Psoas muscle (tissue), 8 donors: ENCODE results near the gene ZNF618. TPM values are rescaled to one million over a fixed set of nuclear protein-coding genes. Genes with fewer than 3 reads are reported as not detected.

Experiments
- ATAC-seq, 4 donors: fragments of 200-7000 bp; cut with Tn5 transposase; one replicate each; pipeline ENCODE4 v1.9.1; 2020; ENCODE audit warnings: moderate library complexity in 3 of 4, mild to moderate bottlenecking in 2 of 4
- DNase-seq, 2 donors: peaks; one replicate each; pipeline ENCODE4 v3.0.0-alpha.2; 2020
- H3K27ac ChIP-seq: fragments of 200-600 bp; one replicate; pipeline ENCODE4 v1.8.0; 2022
- H3K27me3 ChIP-seq, 3 donors: fragments of 200-600 bp in 1 of 3; one replicate each; pipeline versions ENCODE4 v1.6.1 to v1.8.0; 2013 to 2022; ENCODE audit warnings: low read length in 2 of 3, mild to moderate bottlenecking in 2 of 3, moderate library complexity in 1 of 3; ENCODE audit not compliant: insufficient read depth in 3 of 3
- H3K36me3 ChIP-seq, 2 donors: fragments of 200-600 bp in 1 of 2; one replicate each; pipeline versions ENCODE4 v1.6.1 to v1.8.0; 2013 to 2022; ENCODE audit warnings: low read depth in 1 of 2, mild to moderate bottlenecking in 1 of 2, moderate library complexity in 1 of 2; ENCODE audit not compliant: insufficient read depth in 1 of 2
- H3K4me1 ChIP-seq: fragments of 200-600 bp; one replicate; pipeline ENCODE4 v1.8.0; 2022
- H3K4me3 ChIP-seq: fragments of 200-600 bp; one replicate; pipeline ENCODE4 v1.8.0; 2022; ENCODE audit warnings: mild to moderate bottlenecking
- H3K9me3 ChIP-seq: fragments of 200-600 bp; one replicate; pipeline ENCODE4 v1.8.0; 2022
- CTCF ChIP-seq: fragments of 200-600 bp; IDR thresholded peaks from one replicate; pipeline ENCODE4 v1.8.0; 2022; ENCODE audit warnings: antibody characterized with exemption
- WGBS, 3 donors: extraction: QIAGEN DNeasy Blood & Tissue Kit; methylation state at CpG; one replicate each; pipeline versions ENCODE4 v1.1.6 to v1.1.7; 2013; 5-methylcytosine and 5-hydroxymethylcytosine counted together
- intact Hi-C, 2 donors: fragments of 100-400 bp; cut with DNase I; formaldehyde crosslinking; loops; one replicate each; pipeline versions ENCODE4 v1.11.0 to v1.14.2; 2022
- polyA plus RNA-seq, 3 donors: library from polyadenylated mRNA; stranded (reverse); fragments of 200-250 nt; gene quantifications; one replicate each; pipeline ENCODE4 v1.2.3, GENCODE V29; 2013
- total RNA-seq, 4 donors: library from RNA; stranded (reverse); fragmentation: NEBNext Ultra II Directional in 2 of 4; extraction: Animal tissue kit (Norgen Biotek cat#: 25700) in 2 of 4; gene quantifications; one replicate each; pipeline versions ENCODE4 v1.2.1 to v1.2.4, GENCODE V29; 2021 to 2023
- donor health status: healthy with polysubstance abuse.
- donor health status: DM: no; HTN: no; CAD: no; lungs with moderate emphysema.
- donor health status: Bipolar disorder and iron deficiency.
- donor health status: healthy.
- donor health status: DM: yes; HTN: yes; CAD: no.
- donor health status: DM: no; HTN: no; CAD: no.
- donor health status: DM: no; HTN: no; CAD: no.
- donor health status: DM: yes; HTN: yes; CAD: no.

ZNF618 gene
- total and polyA plus RNA-seq, 7 donors, result 0.31 to 2.7 (median 1.2) TPM

- WGBS, 3 donors, result 67 to 82% (median 68%) methylated on average over 4 of the region's 4 CpGs
- Histone ChIP-seq H3K9me3 (no peaks in the 10 kb centered on the region), H3K4me1 (no peaks in the 10 kb centered on the region), H3K4me3 (no peak overlapping the region), H3K27me3 (peaks cover 0 to 2% (median 0%) of the 10 kb centered on the region in 3 donors), H3K27ac (no peak overlapping the region), H3K36me3 (no peaks in the 10 kb centered on the region)
- no peak for TF ChIP-seq CTCF
- ATAC-seq (no peak), DNase-seq (no peak)
- intact Hi-C loops, result no loop called here
These were observed 199.5 kb downstream of the ZNF618 start for GRCh38 chr9:114075602-114076001.

GRCh38 chr9:114076237-114077161, 200.4 kb downstream of the ZNF618 start:
- Histone ChIP-seq H3K4me1 (no peaks in the 10 kb centered on the region), H3K36me3 (no peaks in the 10 kb centered on the region), H3K27me3 (peaks cover 0 to 2% (median 0%) of the 10 kb centered on the region in 3 donors), H3K27ac (no peak overlapping the region), H3K4me3 (no peak overlapping the region), H3K9me3 (no peaks in the 10 kb centered on the region)
- ATAC-seq (no peak), DNase-seq (no peak)
- intact Hi-C loops, result no loop called here
- WGBS, 3 donors, result 69 to 79% (median 77%) methylated on average over 14 of the region's 14 CpGs
- no peak for TF ChIP-seq CTCF

- no peak for TF ChIP-seq CTCF
- 63 to 69% (median 65%) methylated on average over 7 of the region's 7 CpGs for WGBS, 3 donors
These were observed 201.2 kb downstream of the ZNF618 start for GRCh38 chr9:114077162-114077837.

GRCh38 chr9:114078021-114078780, 202.1 kb downstream of the ZNF618 start, which contains the start of gene AMBP:
AMBP (minus strand) TSS chr9:114078300; CDS start chr9:114078209, 91 bp downstream.
- Histone ChIP-seq H3K9me3 (no peaks in the 10 kb centered on the region), H3K36me3 (no peaks in the 10 kb centered on the region), H3K4me1 (no peaks in the 10 kb centered on the region), H3K27me3 (peaks cover 0 to 2% (median 0%) of the 10 kb centered on the region in 3 donors), H3K27ac (no peak within 1 kb of the TSS), H3K4me3 (no peak within 1 kb of the TSS)
- ATAC-seq (no peak), DNase-seq (no peak)
- WGBS, 3 donors, result 59 to 70% (median 61%) methylated on average over 16 of the region's 16 CpGs
- TF ChIP-seq CTCF, result no peak
- intact Hi-C loops, result no loop called here

More at GRCh38 chr9:114077162-114077837, 201.2 kb downstream of the ZNF618 start:
- DNase-seq (no peak), ATAC-seq (no peak)
- H3K4me1 ChIP-seq, result no peaks in the 10 kb centered on the region
- peaks cover 0 to 2% (median 0%) of the 10 kb centered on the region in 3 donors for H3K27me3 ChIP-seq
- no peak overlapping the region for H3K27ac ChIP-seq
- intact Hi-C loops, result no loop called here
- no peaks in the 10 kb centered on the region for H3K9me3 ChIP-seq
- no peak overlapping the region for H3K4me3 ChIP-seq
- H3K36me3 ChIP-seq, result no peaks in the 10 kb centered on the region
